NK-92 (cell line): ENCODE results near the gene SHB.
"Not testable (repeated sequence)": the region's sequence is repeated elsewhere in the genome, so short reads cannot be mapped to it uniquely, and the experiment has no call there.

ENCODE experiments used
- DNase-seq: peaks from one replicate; lab custom pipeline; 2025; ENCODE audit not compliant: unreplicated experiment; lab: John Stamatoyannopoulos, UW

Gene SHB

GRCh38 chr9:37971691-37972090 is 97.3 kb downstream of the SHB start:
- DNase-seq, result no peak

DNA sequence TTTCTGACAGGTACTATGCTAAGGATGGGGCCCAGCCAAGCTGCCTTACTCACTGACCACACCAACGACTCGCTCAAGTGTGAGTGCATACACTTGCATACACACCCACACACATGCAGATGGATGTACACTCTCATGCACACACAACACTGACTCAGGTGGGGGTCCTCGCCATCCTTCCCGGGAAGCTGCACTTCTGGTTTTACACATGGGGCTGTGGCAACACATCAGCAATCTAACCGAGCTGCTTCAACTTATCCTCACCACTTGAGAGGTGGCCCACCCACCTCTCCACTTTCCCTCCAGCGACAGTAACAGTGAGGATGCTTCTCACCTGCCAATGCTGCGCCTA is 97.9 kb downstream of the SHB start:
- DNase-seq, result no peak

- no peak for DNase-seq
These were observed 98.5 kb downstream of the SHB start for GRCh38 chr9:37970301-37971107.

GRCh38 chr9:37969558-37970300 is 99.3 kb downstream of the SHB start:
- no peak for DNase-seq

DNA sequence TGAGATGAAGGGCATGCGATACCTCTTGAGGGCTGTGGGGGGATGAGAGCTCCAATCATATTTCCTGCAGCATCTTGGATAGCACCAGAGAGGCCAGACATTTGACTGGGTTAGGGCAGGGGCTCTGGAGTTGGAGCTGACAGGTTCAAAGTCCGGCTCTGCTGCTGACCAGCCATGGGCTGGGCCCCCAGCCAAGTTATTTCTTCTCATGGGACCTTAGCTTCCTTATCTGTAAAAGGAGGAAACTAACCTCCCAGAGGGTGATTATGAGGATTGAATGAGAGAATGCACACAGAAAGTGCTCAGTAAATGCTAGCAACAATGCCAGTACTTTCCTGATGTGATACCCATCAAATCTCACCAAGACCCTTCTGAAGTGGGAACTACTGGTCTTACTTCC is 99.9 kb downstream of the SHB start:
- DNase-seq, result no peak

GRCh38 chr9:37968228-37968701 is 100.8 kb downstream of the SHB start:
- DNase-seq, result no peak

DNA sequence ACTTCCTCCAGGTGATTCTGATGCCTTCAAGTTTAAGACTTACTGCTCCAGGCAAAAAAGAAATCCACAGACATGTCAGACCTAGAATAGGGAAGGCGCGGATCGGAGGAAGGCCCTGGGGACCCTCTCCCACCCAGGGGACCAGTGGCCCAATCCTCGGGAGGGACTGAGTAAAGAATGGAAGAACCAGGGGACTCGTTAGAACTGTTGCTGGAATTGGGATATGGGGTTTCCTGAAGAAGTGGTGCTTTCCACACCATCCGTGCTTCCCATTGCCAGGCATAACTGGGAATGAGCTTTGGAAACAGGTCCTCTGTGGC is 101.3 kb downstream of the SHB start:
- DNase-seq, result no peak

- no peak for DNase-seq
These were observed 101.8 kb downstream of the SHB start for GRCh38 chr9:37967014-37967760.

DNA sequence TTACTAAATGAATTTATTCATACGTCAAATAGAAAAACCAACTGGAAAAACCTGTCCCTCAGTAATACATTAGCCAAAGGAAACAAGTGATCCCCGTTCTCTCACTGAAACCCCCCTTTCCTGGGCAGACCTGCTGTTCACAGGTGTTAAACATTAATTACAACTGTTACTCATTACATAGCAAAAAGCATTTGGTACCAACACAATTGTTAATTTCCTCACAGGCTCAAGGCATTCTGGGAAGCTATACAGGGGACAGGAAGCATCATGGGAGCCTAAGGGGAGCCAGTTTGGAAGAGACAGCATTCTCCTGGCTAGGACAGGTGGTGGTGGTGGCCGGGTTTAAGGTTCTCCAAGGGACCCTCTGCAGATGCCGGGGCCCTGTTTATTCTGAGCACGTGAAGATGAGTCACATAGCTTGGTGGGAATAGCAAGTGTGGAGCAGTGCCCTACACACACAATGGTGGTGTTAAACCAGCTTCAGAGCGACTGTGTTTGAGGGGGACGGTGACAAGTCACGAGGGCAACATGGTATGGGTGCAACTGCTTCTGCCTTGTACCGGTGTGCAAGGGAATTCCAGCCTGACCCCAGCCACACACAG is 102.5 kb downstream of the SHB start:
- no peak for DNase-seq

- DNase-seq, result not testable (repeated sequence)
These were observed 103.2 kb downstream of the SHB start for GRCh38 chr9:37965676-37966345.

DNA sequence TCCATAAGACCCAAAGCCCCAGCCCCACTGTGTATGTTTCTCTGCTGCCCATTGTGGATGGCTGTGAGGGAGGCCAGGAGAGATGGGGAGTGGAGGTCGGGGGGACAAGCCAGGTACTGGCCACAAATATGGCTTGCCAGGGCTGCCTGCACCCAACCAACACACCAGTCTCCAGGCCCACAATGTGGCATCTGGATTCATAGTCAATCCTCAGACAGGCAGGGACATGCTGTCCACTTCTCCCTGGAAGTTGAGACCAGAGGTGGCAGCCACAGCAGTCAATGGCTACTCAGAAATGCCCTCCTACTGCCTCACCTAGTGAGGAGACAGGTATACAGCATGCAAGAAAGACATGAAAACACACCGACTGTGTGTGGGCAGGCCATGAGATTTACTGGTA is 103.9 kb downstream of the SHB start:
- DNase-seq, result no peak

DNA sequence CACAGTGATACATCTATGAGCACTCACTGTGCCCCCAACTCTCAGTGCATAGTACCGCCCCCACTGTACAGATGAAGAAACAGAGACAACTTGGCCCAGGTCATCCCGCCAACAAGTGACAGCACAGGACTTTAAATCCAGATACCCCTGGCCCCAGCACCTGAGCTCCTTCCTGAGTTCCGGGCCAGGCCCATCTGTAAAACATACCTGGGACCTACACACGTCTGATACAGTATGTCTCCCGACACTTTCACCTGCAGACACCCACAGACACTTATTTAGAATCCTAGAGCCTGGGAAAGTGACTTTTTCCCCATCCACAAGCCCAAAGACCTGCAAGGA is 104.3 kb downstream of the SHB start:
- DNase-seq, result no peak

DNA sequence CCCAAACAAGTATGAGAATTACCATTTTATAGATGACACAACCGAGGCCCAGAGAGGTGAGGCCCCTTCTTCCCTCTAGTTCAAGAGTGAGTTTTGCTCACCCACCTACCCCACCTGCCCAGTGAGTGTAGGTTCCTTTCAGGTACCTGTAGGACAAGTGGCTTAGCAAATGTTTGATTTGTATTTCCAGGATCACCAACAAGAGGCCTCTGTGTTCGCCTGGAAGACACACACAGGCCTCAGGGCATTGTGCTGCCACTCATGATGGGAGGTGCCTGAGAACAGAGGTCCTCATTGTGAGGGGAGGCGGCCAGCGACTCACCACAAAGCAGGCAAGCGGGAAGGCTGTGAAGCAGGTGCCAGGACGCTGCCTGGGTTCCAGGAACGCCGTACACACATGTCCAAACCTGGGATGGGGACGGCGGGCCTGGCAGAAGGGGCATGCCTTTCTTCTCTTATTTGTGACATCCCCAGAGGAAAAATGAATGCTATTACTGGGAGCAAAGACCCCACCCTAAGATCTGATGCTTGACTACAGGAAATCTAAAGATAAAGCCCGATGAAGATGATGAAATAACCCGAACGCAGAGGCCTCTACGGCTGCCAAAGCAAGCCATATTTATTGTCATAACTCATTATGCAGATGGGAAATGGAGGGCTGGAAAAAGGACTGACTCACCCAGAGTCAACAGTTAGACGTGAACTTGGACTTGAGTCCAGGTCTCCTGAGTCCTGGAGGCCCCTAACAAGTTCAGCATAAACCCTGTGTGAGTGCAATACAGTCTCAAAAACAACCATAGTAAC is 104.9 kb downstream of the SHB start:
- DNase-seq, result no peak

- no peak for DNase-seq
These were observed 107.7 kb downstream of the SHB start for GRCh38 chr9:37961351-37961750.

DNA sequence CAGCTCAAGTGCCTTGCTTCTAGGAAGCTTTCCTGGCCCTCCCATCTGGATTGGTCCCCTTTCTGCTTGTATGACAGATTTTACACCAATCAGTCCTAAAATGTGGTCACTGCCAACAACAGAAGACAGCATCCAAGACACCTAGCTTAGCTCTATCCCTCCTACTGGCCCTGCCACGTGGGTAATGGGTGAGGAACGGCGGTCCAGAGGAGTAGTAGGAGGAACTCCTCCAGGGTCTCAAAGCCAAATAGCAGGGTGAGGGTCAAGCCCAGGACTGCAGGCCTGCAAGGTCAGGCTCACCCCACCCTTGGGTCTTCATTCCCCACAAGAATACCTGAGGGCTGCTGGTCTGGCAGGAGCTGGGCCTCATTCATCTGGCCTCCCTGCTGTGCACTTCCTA is 108.4 kb downstream of the SHB start:
- no peak for DNase-seq

DNA sequence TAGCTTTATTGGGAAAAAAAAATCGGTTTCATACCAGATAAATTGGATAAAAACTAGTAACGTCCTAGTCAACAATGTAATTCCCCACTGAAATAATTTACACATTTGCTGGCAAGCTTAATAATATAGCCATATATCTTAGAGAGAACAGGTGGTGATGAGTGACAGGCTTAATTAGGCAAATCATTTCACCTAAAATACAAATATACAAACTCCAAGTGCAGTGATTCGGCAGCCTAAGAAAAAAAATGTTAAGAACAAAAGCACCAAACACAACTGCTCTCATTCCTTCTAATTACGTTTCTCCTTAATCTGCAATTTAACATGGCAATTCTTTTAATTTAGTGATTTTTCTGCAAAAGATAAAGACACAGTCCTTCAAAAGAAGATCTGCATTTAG is 109.1 kb downstream of the SHB start:
- DNase-seq, result no peak

GRCh38 chr9:37958154-37958553 is 110.9 kb downstream of the SHB start:
- no peak for DNase-seq

DNA sequence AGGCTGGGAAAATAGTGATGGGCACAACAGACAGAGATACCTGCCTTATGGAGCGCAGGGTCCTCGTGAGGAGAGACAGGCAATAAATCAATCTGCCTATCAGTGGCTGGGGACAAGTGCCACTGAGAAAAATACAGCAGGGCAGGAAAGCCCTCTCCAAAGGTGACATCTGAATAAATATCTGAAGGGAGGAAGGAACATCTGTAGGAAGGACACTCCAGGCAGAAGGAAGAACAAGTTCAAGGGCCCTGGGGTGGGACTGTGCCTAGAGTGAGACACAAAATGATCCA is 111.4 kb downstream of the SHB start:
- no peak for DNase-seq

- no peak for DNase-seq
These were observed 111.9 kb downstream of the SHB start for GRCh38 chr9:37956904-37957663.

- DNase-seq, result no peak
These were observed 112.6 kb downstream of the SHB start for GRCh38 chr9:37956423-37956820.
